GM12892 (cell line): ENCODE results near the gene RPP30.
"Not testable (repeated sequence)": the region's sequence is repeated elsewhere in the genome, so short reads cannot be mapped to it uniquely, and the experiment has no call there.

Experiments
- DNase-seq: peaks from one replicate; pipeline ENCODE4 v3.0.0; 2011; ENCODE audit not compliant: insufficient read length
- FAIRE-seq: peaks from 2 replicates; lab custom pipeline; 2011; peaks lifted over from hg19 to GRCh38; lab: Jason Lieb, UNC
- POLR2A ChIP-seq: IDR thresholded peaks from 2 replicates; pipeline ENCODE4 v1.6.1; 2011; ENCODE audit warnings: low read depth, low read length, control low read depth
- POLR2AphosphoS5 ChIP-seq: IDR thresholded peaks from 2 replicates; pipeline ENCODE4 v1.6.1; 2011; ENCODE audit warnings: low read depth, low read length, control low read depth
- TAF1 ChIP-seq: IDR thresholded peaks from 2 replicates; pipeline ENCODE4 v1.6.1; 2011; ENCODE audit warnings: low read depth, mild to moderate bottlenecking, control low read depth, low read length, borderline replicate concordance

Gene RPP30

GRCh38 chr10:90884431-90884830 is 12.7 kb downstream of the RPP30 start:
- TF ChIP-seq TAF1 (no peak), POLR2AphosphoS5 (no peak), POLR2A (no peak)
- DNase-seq = no peak

GRCh38 chr10:90885176-90885575 is 13.4 kb downstream of the RPP30 start:
- no peak for DNase-seq
- no peak for TF ChIP-seq TAF1
- no peak for TF ChIP-seq POLR2A
- TF ChIP-seq POLR2AphosphoS5 = no peak
- FAIRE-seq = no peak

More at GRCh38 chr10:90884431-90884830, 12.7 kb downstream of the RPP30 start:
- FAIRE-seq = no peak

GRCh38 chr10:90887555-90887954 is 15.8 kb downstream of the RPP30 start:
- no peak for TF ChIP-seq POLR2AphosphoS5
- no peak for TF ChIP-seq POLR2A
- FAIRE-seq = no peak
- no peak for DNase-seq

DNA sequence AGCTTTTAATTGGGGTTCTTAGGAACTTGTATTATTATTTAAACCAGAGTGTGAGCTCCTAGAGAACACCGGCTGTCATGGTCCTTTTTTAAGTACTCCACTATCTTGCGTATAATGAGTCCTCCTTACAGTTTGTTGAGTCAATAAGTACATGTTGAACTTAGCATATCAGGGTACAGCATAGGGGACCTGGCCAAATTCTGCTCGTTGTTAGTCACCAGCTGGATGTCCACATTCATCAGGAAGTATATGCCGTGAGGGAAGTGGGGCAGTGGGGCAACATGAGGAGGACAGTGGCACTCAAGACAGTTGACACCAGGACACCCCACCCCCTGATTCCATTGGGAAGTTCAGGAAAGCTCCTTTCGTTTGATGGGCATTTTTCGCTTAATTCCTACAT is 16.6 kb downstream of the RPP30 start:
- no peak for DNase-seq
- TF ChIP-seq POLR2AphosphoS5 = no peak
- TF ChIP-seq TAF1 = no peak
- no peak for TF ChIP-seq POLR2A
- no peak for FAIRE-seq

DNA sequence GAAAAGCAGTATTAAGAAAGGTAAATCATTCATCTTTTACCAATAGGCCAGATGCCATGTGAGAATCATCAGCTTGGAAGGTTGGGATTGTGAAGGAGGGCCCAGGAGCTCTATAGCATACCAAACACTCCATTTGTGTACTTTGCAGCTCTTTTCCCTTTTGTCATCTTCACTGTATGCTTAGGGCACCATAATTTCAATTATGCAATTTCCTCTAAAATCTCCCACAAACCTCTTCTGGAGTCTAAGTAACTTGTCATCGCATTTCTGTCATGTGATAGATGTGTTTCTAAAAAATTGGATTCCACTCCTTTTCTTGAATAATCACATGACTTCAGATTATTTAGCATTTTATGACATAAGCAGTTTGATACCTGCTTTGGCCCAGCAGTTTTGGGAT is 17.9 kb downstream of the RPP30 start:
- TF ChIP-seq POLR2AphosphoS5 (no peak), TAF1 (no peak), POLR2A (no peak)
- FAIRE-seq (no peak), DNase-seq (no peak)

DNA sequence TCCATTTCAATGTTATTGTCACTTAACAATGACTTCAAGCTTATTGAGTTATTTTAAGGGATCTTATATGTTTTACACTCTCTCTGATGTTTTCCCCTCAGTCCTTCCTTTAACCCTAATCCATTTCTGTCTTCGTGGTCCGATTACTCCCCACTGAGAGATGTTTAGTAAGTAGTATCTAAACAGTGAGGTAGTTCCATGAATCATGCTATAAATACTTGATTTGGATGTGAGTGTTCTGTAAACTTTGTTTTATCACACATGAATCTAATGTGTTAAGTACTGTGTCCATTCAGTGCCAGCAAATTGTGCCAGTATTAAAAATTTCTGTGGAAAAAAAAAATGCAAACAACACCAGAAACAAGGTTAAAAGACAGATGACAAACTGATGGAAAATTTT is 18.6 kb downstream of the RPP30 start:
- FAIRE-seq (no peak), DNase-seq (no peak)

DNA sequence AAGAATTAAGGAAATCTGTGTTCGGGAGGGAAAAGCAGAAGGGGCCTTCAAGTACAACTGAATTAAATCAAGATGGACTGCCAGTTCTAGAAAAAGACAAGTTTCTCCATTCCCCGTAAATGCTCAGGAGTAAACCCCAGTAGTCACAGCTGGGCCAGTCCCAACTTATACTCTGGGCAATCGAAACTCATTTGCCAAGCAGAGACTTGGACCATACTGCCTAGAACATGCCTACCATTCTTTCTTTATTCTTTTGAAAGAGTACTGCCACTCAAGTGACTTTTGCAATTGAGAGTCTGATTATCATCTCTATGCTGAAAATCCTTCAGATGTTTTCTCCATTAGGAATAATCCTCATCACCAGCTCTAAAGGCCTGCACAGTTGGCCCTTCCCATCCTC is 21.4 kb downstream of the RPP30 start:
- FAIRE-seq (no peak), DNase-seq (no peak)
- TF ChIP-seq POLR2A (no peak), POLR2AphosphoS5 (no peak), TAF1 (no peak)

More for the DNA sequence above, 18.6 kb downstream of the RPP30 start:
- no peak for TF ChIP-seq TAF1
- no peak for TF ChIP-seq POLR2AphosphoS5
- no peak for TF ChIP-seq POLR2A

- not testable (repeated sequence) for DNase-seq, FAIRE-seq
These were observed 25.1 kb downstream of the RPP30 start for GRCh38 chr10:90896916-90897315.

DNA sequence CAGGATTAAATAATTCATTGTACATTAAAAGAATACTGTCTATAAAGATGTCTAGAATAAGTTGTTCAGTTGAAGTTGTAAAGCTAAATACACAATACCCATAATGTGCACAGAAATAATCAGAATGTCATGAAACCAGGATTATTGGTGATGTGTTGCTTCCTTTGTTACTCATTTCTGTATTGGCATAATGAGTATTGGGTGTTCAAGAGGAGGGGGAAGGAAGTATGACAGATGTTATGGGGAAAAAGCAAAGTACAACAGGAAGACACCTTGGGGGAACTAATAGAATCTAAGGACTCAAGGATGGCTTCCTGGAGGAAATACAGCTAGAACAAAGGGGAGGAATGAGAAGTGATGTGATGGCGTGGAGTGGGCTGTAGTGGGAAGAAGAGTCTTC is 34.2 kb downstream of the RPP30 start:
- DNase-seq (no peak), FAIRE-seq (peak; percentile 94)
- TF ChIP-seq TAF1 (no peak), POLR2AphosphoS5 (no peak), POLR2A (no peak)

- FAIRE-seq (peak; percentile 79), DNase-seq (no peak)
- TF ChIP-seq POLR2A (no peak), POLR2AphosphoS5 (no peak), TAF1 (no peak)
These were observed 34.8 kb downstream of the RPP30 start for GRCh38 chr10:90906596-90906995.

DNA sequence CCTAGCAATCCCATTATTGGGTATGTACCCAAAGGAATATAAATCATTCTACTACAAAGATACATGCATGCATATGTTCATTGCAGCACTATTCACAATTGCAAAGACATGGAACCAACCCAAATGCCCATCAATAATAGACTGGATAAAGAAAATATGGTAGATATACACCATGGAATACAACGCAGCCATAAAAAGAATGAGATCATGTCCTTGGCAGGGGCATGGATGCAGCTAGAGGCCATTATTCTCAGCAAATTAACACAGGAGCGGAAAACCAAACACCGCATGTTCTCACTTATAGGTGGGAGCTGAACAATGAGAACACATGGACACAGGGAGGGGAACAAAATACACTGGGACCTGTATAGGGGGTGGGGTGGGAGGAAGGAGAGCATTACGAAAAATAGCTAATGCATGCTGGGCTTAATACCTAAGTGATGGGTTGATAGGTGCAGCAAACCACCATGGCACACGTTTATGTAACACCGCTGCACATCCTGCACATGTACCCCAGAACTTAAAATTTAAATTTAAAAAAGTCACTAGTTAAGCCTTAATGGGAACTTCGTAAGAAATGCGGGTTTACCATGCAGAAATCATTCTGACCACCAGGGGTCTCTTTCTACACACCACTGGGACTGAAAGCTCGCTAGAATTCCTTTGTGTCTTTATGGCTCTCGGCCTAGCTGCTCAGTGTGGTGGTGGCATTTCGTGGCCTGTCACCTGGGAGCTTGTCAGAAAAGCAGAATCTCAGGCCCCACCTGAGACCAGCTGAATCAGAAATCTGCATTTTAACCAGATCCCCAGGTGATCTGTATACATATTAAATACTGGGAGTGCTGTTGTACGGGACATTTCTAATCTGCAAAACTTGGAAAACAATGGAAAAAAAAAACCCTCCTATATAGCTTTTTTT is 39.6 kb downstream of the RPP30 start:
- FAIRE-seq (peak; percentile 86), DNase-seq (peak; percentile 12)

GRCh38 chr10:90912174-90912573 is 40.4 kb downstream of the RPP30 start:
- DNase-seq (no peak), FAIRE-seq (no peak)
- TF ChIP-seq POLR2AphosphoS5 (no peak), TAF1 (no peak), POLR2A (no peak)

More for the DNA sequence above, 39.6 kb downstream of the RPP30 start:
- TF ChIP-seq POLR2AphosphoS5 (no peak), TAF1 (no peak), POLR2A (no peak)
